ENCODE data around the gene DDX31.

The DDX31 gene

DNA sequence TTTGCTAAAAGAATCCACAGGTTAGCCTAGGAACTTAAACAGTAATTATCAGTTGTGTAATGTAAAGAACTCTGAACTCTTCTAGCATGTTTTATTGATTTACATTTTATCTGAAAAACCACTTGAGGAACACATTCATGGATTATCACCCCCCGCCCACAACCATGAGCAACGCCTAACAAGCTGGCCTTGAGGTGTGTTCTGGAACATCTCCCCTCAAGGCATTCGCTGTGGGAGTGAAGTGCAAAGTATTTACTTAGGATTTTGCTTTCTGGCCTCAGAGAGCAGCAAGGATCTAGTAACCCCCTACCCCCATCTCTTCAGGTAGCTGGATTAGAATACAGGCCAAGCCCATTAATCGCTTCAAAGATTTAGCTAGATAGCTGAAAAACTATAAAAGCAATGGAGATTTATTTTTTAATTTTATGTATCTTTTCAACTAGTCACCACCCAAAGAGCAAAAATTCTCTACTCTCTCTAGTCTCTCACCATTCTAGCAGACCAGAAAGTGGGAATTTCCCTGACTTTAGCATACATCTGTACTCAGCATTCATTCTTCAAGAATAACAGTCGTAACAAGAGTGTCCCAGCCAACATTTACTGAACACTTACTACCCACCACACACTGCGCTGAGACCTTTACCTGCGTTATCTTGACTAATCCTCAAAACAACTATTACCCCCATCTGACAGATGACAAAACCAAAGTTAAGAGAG lies 37.2 kb downstream of the DDX31 start:
- no peak for DNase-seq

GRCh38 chr9:132631685-132632084 lies 38.1 kb downstream of the DDX31 start:
- no peak for DNase-seq

- no peak for DNase-seq
These were observed 38.5 kb downstream of the DDX31 start for GRCh38 chr9:132631280-132631679.

DNA sequence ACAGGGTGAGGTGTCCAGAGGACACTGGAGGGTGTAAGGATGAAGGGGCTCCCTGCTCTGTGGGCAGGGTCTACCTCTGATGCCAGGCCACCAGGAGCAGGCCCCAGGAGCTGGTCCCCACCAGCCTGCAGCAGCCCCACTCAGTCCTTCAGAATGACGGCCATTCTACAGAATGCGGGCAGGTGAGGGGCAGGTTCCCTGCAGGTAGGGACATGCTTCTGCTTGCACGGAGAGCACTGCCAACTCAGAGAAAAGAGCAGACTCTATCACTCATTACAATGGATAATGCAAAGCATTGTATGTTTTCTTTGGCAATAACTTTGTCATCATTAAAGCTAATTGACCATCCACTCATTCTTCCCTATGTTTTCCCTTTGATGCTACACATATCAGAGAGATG lies 39.0 kb downstream of the DDX31 start:
- no peak for DNase-seq

DNA sequence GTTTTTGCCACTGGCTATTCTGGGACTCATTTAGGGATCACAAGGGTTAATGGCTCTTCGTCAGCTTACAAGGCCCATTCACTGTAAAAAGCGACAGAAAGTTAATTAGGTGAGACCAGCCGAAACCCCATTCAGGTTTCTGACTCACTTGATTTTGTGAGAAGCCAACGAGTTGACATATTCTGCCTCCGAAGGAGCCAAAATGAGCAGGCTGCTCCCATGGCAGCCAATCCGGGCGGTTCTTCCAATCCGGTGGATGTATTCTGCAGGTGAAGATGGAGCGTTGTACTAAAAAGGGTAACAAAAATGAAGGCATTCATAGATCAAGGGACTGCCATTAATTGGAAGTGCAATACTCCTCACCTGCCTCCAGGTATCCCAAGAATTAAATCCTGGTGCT lies 39.7 kb downstream of the DDX31 start:
- DNase-seq, result no peak

DNA sequence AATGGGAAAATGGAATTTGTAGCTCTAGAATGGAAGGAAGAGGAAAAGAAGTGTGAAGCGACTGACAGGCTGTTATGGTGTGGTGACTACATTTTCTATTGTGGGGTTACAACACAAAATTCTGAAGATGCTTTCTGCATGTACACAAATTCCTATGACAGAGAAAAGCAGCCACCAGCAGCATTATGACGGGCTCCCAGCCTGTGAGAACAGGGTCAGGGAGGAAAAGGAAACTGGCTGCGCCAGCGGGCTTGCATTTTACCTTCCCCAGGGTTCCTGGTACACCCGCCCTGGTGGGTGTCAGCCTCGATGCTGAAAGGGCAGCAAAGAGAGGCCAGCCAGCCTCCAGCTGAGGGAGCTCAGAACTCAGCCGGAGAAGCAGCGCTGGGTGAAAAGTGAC lies 41.0 kb downstream of the DDX31 start:
- no peak for DNase-seq

DNA sequence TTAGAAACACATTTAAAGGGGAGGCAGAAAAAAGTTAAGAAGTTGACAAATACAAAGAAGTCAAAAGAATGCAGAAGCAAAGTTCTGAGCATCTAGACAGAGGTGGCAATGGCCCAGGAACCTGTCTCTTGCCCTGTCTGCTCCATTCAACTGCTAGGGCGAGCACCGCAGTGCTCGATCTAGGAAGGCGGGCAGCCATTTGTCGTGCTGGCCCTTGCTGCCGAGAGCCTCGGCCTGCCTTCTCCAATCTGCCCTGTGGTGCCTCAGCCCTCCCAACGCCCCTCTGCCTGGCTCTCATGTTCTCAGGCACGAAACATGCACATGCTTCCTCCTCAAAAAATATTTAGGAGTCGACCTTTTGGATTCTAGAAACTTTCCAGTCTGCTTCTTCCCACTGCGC lies 42.2 kb downstream of the DDX31 start:
- DNase-seq, result no peak

DNA sequence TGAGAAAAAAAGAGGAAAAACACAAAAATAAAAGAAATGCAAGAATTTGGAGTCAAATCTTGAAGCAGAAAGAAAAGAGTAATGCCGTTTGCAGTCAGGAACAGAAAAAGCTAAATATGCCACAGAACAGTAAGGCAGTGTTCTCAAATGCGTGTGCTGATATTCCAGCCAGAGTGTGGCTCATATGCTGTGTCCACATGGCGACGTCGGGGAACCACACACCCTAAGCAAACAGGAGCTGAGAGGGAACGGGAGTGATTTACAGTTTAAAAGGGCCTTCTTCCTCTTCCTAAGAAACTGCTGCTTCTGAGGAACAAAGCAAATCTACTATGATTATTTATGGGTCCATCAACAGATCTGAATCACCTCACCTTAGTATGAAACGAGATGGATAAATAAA lies 42.7 kb downstream of the DDX31 start:
- DNase-seq, result no peak

GRCh38 chr9:132626285-132626684 lies 43.5 kb downstream of the DDX31 start:
- DNase-seq, result no peak

- DNase-seq, result no peak
These were observed 47.6 kb downstream of the DDX31 start for GRCh38 chr9:132622159-132622558.

DNA sequence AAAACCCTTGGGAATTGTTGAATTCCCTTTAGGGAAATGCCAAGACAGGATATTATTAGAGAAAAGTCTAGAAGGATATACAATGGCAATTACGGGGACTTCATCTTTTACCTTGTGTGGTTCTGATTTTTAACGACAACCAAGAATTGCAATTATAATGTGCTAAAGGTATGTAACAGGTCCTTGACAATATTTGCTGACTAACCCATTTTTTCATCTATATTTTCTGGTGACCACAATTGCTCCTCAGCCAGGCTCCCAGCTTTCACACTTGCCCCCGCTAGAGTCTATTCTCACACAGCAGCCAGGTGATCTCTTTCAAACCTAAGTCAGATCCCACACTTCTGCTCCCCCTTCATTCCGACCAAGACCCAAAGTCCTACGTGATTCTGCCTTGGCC lies 53.1 kb downstream of the DDX31 start:
- DNase-seq, result no peak

- no peak for DNase-seq
These were observed 54.0 kb downstream of the DDX31 start for GRCh38 chr9:132615774-132616173.

- DNase-seq, result no peak
These were observed 55.5 kb downstream of the DDX31 start for GRCh38 chr9:132614324-132614723.

- DNase-seq, result no peak
These were observed 59.1 kb downstream of the DDX31 start for GRCh38 chr9:132610661-132611060.

- no peak for DNase-seq
These were observed 60.0 kb downstream of the DDX31 start for GRCh38 chr9:132609829-132610228.

DNA sequence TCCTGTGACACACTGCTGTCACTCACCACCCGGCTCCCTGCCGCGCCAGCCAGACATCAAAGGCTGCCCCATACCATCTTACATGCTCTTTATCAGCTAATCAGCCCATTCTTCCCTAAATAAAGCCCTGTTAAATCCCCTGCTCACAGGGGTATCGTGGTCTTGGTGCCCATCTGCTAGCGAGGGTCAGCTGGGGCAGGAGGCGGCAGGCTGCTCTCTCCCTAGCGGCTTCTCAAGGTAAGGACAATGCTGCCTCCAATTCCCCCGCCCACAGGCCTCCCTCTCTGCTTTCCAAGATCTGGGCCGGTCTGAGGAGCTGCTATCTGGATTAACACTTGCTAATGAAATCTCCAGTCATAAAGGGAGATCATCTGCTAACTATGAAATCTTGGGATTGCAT lies 60.6 kb downstream of the DDX31 start:
- DNase-seq, result no peak

DNA sequence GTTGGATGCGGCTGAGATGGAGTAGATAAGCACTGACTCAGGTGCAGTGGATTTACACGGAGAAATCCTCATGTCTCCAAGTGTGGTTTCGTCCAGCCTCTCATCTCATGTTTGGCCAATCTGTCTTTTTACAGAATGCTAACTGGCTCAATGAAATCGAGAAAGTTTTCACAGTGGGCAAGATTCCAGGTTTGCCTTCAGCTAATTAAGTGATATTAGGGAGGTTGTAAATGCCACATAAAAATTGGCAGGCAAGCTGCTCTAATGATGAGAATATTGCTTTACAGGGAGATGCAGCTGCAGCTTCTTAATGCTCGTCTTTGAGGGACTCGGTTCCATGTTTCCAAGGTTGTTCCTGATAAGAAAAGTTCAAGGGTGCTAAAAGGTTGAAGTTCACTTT lies 63.7 kb downstream of the DDX31 start:
- DNase-seq, result no peak

GRCh38 chr9:132605387-132605786 lies 64.4 kb downstream of the DDX31 start:
- DNase-seq, result no peak

GRCh38 chr9:132602207-132602606 lies 67.6 kb downstream of the DDX31 start:
- DNase-seq, result no peak

DNA sequence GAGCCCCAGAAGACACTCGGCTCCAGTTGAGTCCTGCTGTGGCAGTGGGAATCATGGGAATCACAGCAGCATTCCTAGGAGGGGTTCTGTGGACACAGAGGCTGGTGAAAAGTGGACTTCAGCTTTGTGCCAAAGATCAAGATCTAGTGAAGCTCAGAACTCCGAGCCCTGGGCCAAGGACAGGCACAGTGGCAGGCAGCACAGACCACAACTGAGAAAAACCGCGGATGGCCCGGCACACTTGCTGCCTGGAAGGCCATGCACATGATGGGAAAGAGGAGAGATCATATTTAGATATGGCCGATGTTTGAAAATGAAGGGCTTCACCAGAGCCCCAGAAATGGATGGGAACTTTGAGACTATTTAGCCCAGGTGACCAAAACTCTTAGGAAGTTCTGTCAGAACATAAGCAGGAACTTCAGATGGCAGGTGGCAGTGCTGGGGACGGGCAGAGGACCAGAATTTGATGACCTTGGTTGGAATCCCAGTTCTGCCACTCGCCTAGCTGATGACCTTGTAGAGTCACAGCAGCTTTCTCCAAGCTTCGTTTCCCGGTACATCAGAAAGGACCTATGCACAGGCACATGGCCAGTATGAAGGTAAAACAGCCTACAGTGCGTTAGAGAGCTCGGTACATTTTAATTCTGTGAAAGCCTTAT lies 69.3 kb downstream of the DDX31 start:
- no peak for DNase-seq

- no peak for DNase-seq
These were observed 72.6 kb downstream of the DDX31 start for GRCh38 chr9:132597073-132597775.

DNA sequence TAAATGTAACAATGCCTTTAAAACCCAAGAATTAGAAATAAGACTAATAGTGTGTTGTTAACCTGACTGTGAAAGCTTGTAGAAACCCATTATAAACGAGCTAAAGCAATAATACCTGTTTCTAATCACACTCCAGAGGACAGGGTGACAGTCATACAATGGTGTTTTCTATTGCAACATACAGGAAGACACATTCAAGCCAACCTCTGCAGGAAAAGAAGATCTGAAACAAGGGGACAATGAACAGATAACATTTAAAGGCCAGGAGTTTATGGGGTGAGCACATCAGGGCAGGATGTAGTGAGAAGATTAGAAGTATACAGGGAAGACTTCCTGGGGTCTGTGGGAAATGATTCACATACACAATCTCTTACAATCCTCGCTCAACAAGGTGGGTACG lies 73.6 kb downstream of the DDX31 start:
- DNase-seq, result no peak

GRCh38 chr9:132595319-132595718 lies 74.5 kb downstream of the DDX31 start:
- no peak for DNase-seq

- no peak for DNase-seq
These were observed 75.4 kb downstream of the DDX31 start for GRCh38 chr9:132594412-132594811.
